H1 (cell line): ENCODE measurements around the gene ZSCAN12. TPM values are rescaled to one million over a fixed set of nuclear protein-coding genes. Genes with fewer than 3 reads are reported as not detected.

Experiments
- CTCF ChIA-PET: fragments of 300-600 bp; sonication (Branson Sonifier 250); formaldehyde crosslinking; loops from one replicate; lab custom pipeline; 2021; ENCODE audit not compliant: partially characterized antibody; lab: Charles Lee
- POLR2A ChIA-PET: fragments of 300-600 bp; sonication (Branson Sonifier 250); formaldehyde crosslinking; loops from one replicate; lab custom pipeline; 2021; ENCODE audit warnings: inconsistent platforms; ENCODE audit not compliant: partially characterized antibody; lab: Charles Lee
- DNase-seq, 2 experiments: peaks; one replicate each; pipeline versions ENCODE4 v3.0.0 to v3.0.0-alpha.2; 2010 to 2022; ENCODE audit warnings: low spot score in 2 of 2, low read depth in 1 of 2, mixed read lengths in 1 of 2
- FAIRE-seq: peaks from 2 replicates; lab custom pipeline; 2011; peaks lifted over from hg19 to GRCh38; lab: Jason Lieb, UNC
- H2AFZ ChIP-seq: 2 replicates; pipeline ENCODE4 v1.8.1; 2012; ENCODE audit warnings: low read length, inconsistent platforms
- H2AK5ac ChIP-seq: 2 replicates; pipeline ENCODE4 v1.6.1; 2013; ENCODE audit warnings: low read depth, low read length
- H2BK120ac ChIP-seq: replicated peaks from 2 replicates; pipeline ENCODE3; 2013; ENCODE audit warnings: low read depth, low read length, inconsistent platforms
- H2BK12ac ChIP-seq: 2 replicates; pipeline ENCODE4 v1.6.1; 2013; ENCODE audit warnings: low read depth, low read length
- H2BK15ac ChIP-seq: 2 replicates; pipeline ENCODE4 v1.6.1; 2013; ENCODE audit warnings: low read length
- H2BK20ac ChIP-seq: 2 replicates; pipeline ENCODE4 v1.6.1; 2013; ENCODE audit warnings: low read length
- H2BK5ac ChIP-seq: 2 replicates; pipeline ENCODE4 v1.6.1; 2013; ENCODE audit warnings: low read depth, low read length
- H3K14ac ChIP-seq: 2 replicates; pipeline ENCODE4 v1.6.1; 2013; ENCODE audit warnings: inconsistent platforms; ENCODE audit not compliant: insufficient read length
- H3K18ac ChIP-seq: 2 replicates; pipeline ENCODE4 v1.6.1; 2013; ENCODE audit warnings: low read length; ENCODE audit errors: extremely low read depth
- H3K23ac ChIP-seq: 2 replicates; pipeline ENCODE4 v1.6.1; 2013; ENCODE audit warnings: inconsistent platforms; ENCODE audit not compliant: insufficient read length
- H3K23me2 ChIP-seq: 2 replicates; pipeline ENCODE4 v1.6.1; 2013; ENCODE audit warnings: low read depth, low read length
- H3K27ac ChIP-seq: 2 replicates; pipeline ENCODE4 v1.6.1; 2011; ENCODE audit warnings: low read depth, low read length, inconsistent platforms
- H3K27me3 ChIP-seq, 4 experiments: replicated peaks in 1 of 4; 1 replicate in 1 of 4; 2 replicates in 3 of 4; pipeline versions ENCODE4 v1.6.1 to v1.8.1; 2011 to 2013; ENCODE audit warnings: low read length in 3 of 4, mild to moderate bottlenecking in 3 of 4, inconsistent platforms in 2 of 4, mixed read lengths in 2 of 4, moderate library complexity in 1 of 4; ENCODE audit not compliant: control insufficient read depth in 3 of 4, insufficient read depth in 3 of 4; ENCODE audit errors: extremely low read depth in 1 of 4
- H3K36me3 ChIP-seq, 4 experiments: 2 replicates each; pipeline versions ENCODE4 v1.6.1 to v1.8.1; 2011 to 2013; ENCODE audit warnings: mild to moderate bottlenecking in 4 of 4, low read length in 3 of 4, moderate library complexity in 2 of 4, control low read depth in 1 of 4, inconsistent platforms in 1 of 4; ENCODE audit not compliant: insufficient read depth in 4 of 4, control insufficient read depth in 2 of 4
- H3K4ac ChIP-seq: replicated peaks from 2 replicates; pipeline ENCODE3; 2013; ENCODE audit warnings: low read length, low read depth, mixed read lengths, inconsistent platforms; ENCODE audit not compliant: insufficient read length
- H3K4me1 ChIP-seq, 4 experiments: replicated peaks in 1 of 4; 1 replicate in 1 of 4; 2 replicates in 3 of 4; pipeline versions ENCODE4 v1.6.1 to v1.8.1; 2011 to 2013; ENCODE audit warnings: low read length in 3 of 4, inconsistent platforms in 2 of 4, mixed read lengths in 1 of 4; ENCODE audit not compliant: insufficient read depth in 4 of 4, control insufficient read depth in 3 of 4
- H3K4me2 ChIP-seq, 2 experiments: 2 replicates each; pipeline versions ENCODE4 v1.6.1 to v1.8.1; 2011 to 2013; ENCODE audit warnings: low read depth in 2 of 2, low read length in 2 of 2, control low read depth in 1 of 2, inconsistent platforms in 1 of 2, mild to moderate bottlenecking in 1 of 2; ENCODE audit not compliant: insufficient read depth in 1 of 2
- H3K4me3 ChIP-seq, 4 experiments: fragments of 200-600, 300-600 bp in 1 of 4; sonication (generic), shearing (Covaris generic), sonication (Bioruptor Twin) in 1 of 4; 2 replicates each; pipeline versions ENCODE4 v1.5.1 to v1.8.1; 2011 to 2016; ENCODE audit warnings: low read length in 4 of 4, low read depth in 3 of 4, control low read depth in 2 of 4, inconsistent platforms in 2 of 4, mild to moderate bottlenecking in 2 of 4, mixed read lengths in 1 of 4, moderate library complexity in 1 of 4; ENCODE audit not compliant: insufficient read depth in 2 of 4; ENCODE audit errors: extremely low read depth in 1 of 4
- H3K56ac ChIP-seq: replicated peaks from 2 replicates; pipeline ENCODE3; 2013; ENCODE audit warnings: low read depth, mild to moderate bottlenecking, mixed read lengths, low read length, inconsistent platforms; ENCODE audit not compliant: insufficient read length
- H3K79me1 ChIP-seq: 2 replicates; pipeline ENCODE4 v1.6.1; 2013; ENCODE audit warnings: low read depth, low read length, control low read depth
- H3K79me2 ChIP-seq, 2 experiments: 2 replicates each; pipeline versions ENCODE4 v1.6.1 to v1.8.1; 2012 to 2013; ENCODE audit warnings: low read length in 2 of 2, mild to moderate bottlenecking in 2 of 2, inconsistent platforms in 1 of 2; ENCODE audit not compliant: insufficient read depth in 2 of 2, control insufficient read depth in 1 of 2
- H3K9ac ChIP-seq, 4 experiments: replicated peaks in 1 of 4; 1 replicate in 1 of 4; 2 replicates in 3 of 4; pipeline versions ENCODE4 v1.6.1 to v1.8.1; 2011 to 2013; ENCODE audit warnings: low read depth in 3 of 4, low read length in 3 of 4, control low read depth in 2 of 4, mild to moderate bottlenecking in 2 of 4, moderate library complexity in 2 of 4, inconsistent platforms in 1 of 4; ENCODE audit errors: extremely low read depth in 1 of 4
- H3K9me3 ChIP-seq, 2 experiments: 2 replicates each; pipeline versions ENCODE4 v1.6.1 to v1.8.1; 2012 to 2013; ENCODE audit warnings: mild to moderate bottlenecking in 2 of 2, moderate library complexity in 2 of 2, control low read depth in 1 of 2, inconsistent platforms in 1 of 2, low read depth in 1 of 2, low read length in 1 of 2, mixed read lengths in 1 of 2; ENCODE audit not compliant: insufficient read depth in 2 of 2
- H4K20me1 ChIP-seq, 2 experiments: replicated peaks in 1 of 2; 2 replicates each; pipeline versions ENCODE3 to v1.8.1; 2011 to 2013; ENCODE audit warnings: inconsistent platforms in 2 of 2, low read length in 2 of 2, mild to moderate bottlenecking in 1 of 2; ENCODE audit not compliant: insufficient read depth in 2 of 2, control insufficient read depth in 1 of 2
- H4K5ac ChIP-seq: 2 replicates; pipeline ENCODE4 v1.6.1; 2013; ENCODE audit warnings: low read length, low read depth, mixed read lengths, inconsistent platforms; ENCODE audit not compliant: insufficient read length
- H4K8ac ChIP-seq: 2 replicates; pipeline ENCODE4 v1.8.0; 2013; ENCODE audit warnings: mild to moderate bottlenecking, moderate library complexity, low read length, inconsistent platforms; ENCODE audit not compliant: insufficient read depth; ENCODE audit errors: extremely low read depth
- H4K91ac ChIP-seq: replicated peaks from 2 replicates; pipeline ENCODE3; 2013; ENCODE audit warnings: low read length, mixed read lengths, inconsistent platforms; ENCODE audit not compliant: insufficient read length
- SIN3A ChIP-seq, 2 experiments: IDR thresholded peaks in 1 of 2; conservative IDR thresholded peaks in 1 of 2; 2 replicates each; pipeline ENCODE4 v1.6.1; 2011 to 2012; ENCODE audit warnings: low read length in 2 of 2, improper control_type of control experiment in 1 of 2, low read depth in 1 of 2, mild to moderate bottlenecking in 1 of 2
- SIRT6 ChIP-seq: IDR thresholded peaks from one replicate; pipeline ENCODE4 v1.7.1; 2012; ENCODE audit warnings: low read length, inconsistent platforms
- WGBS, 2 experiments: shearing (Covaris generic) in 1 of 2; methylation state at CpG; one replicate each; pipeline versions ENCODE4 v1.1.6 to v1.1.7; 2013 to 2015; ENCODE audit warnings: low lambda C conversion rate in 2 of 2, mixed read lengths in 2 of 2, inconsistent platforms in 1 of 2, low coverage in 1 of 2, missing lambda C conversion rate in 1 of 2; ENCODE audit not compliant: insufficient replicate concordance in 2 of 2, insufficient coverage in 1 of 2, insufficient read length in 1 of 2; ENCODE audit errors: extremely low coverage in 1 of 2, missing lambda C conversion rate in 1 of 2; 5-methylcytosine and 5-hydroxymethylcytosine counted together
- polyA plus RNA-seq, 7 experiments: library from polyadenylated mRNA; depleted of rRNA in 3 of 7; stranded (reverse) in 5 of 7; unstranded in 2 of 7; fragments of >200 nt in 5 of 7; fragments of 200-250 nt in 2 of 7; gene quantifications; 1 replicate in 5 of 7; 2 replicates in 1 of 7; 4 replicates in 1 of 7; pipeline versions ENCODE4 v1.2.1 to v1.2.3, GENCODE V29; 2011 to 2013; ENCODE audit warnings: missing spikeins in 2 of 7, mixed read lengths in 2 of 7
- total RNA-seq: library from RNA; stranded (reverse); fragmentation: NEBNext Ultra II Directional; extraction: Animal tissue kit (Norgen Biotek cat#: 25700); gene quantifications from 2 replicates; pipeline ENCODE4 v1.2.1, GENCODE V29; 2021

Gene ZSCAN12
- total and polyA plus RNA-seq, 2 of the 8 experiments (the other 6 are each of a cell fraction or from before 2014, with no cell fraction given), result 2.2 to 9.6 TPM

DNA sequence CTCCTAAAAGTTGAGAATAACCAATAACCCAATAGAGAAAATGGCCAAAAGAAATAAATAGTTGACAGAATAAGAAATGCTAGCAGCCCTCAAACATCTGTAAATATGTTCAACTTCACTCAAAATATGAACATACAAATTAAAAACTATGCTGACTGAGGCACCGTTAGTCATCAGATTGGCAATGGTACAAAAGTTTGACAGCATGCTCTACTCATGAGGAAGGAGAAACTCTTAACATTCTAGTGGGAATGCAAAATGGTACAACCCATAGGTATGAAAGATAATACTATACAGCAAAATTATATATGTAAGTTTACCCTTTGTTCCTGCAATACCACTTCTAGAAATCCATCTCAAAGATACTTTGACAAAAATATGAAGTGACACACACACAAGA is 1.6 kb upstream of the ZSCAN12 start:
- Histone ChIP-seq H3K79me2 (peaks cover 0 to 27% of the 10 kb centered on the region in 2 experiments; a peak in 3 of 4 replicates), H3K36me3 (peaks cover 2 to 17% (median 8%) of the 10 kb centered on the region in 4 experiments; a peak in 5 of 8 replicates), H3K4me2 (no peak overlapping the region), H3K27ac (no peak overlapping the region), H3K18ac (no peak overlapping the region), H2BK12ac (no peak overlapping the region), H3K9me3 (no peaks in the 10 kb centered on the region), H3K9ac (no peak overlapping the region), H3K27me3 (peaks cover 0 to 3% (median 0%) of the 10 kb centered on the region in 4 experiments; a peak in 2 of 7 replicates), H2BK15ac (no peak overlapping the region), H2AK5ac (no peak overlapping the region), H3K79me1 (no peaks in the 10 kb centered on the region), H3K4me3 (no peak overlapping the region), H3K56ac (no peak overlapping the region), H3K4ac (no peak overlapping the region), H4K5ac (no peak overlapping the region), H2BK120ac (no peak overlapping the region), H3K23ac (no peak overlapping the region), H2AFZ (no peak overlapping the region), H4K8ac (no peak overlapping the region), H2BK20ac (no peak overlapping the region), H3K4me1 (peaks cover 0 to 2% (median 0%) of the 10 kb centered on the region in 4 experiments; a peak in 4 of 7 replicates), H3K14ac (no peak overlapping the region), H4K91ac (no peak overlapping the region), H3K23me2 (no peaks in the 10 kb centered on the region), H2BK5ac (no peak overlapping the region), H4K20me1 (no peaks in the 10 kb centered on the region)
- DNase-seq (no peak), FAIRE-seq (no peak)
- 92% methylated on average over 1 of the region's 1 CpG; no CpG with 5 or more reads in 1 of the 2 experiments for WGBS, 2 experiments
- POLR2A ChIA-PET, result interaction anchor here (5.0 kb wide), 1 partner anchor 42 kb away, joined by 21 read pairs; the partner anchor contains the start of gene ZSCAN23
- CTCF ChIA-PET, result interaction anchor here (2.0 kb wide), 1 partner anchor 46 kb away, joined by 5 read pairs; no protein-coding TSS in a partner anchor
- TF ChIP-seq SIRT6 (no peak), SIN3A (conservative IDR thresholded peaks at IDR 0.05 in 1 of 2, IDR thresholded peaks at IDR 0.05 in 1 of 2; ENCODE audit: low read depth in 1 of 2, low read length in 2 of 2) (no peak)
